Nephron progenitor cell (in vitro differentiated cells): Measurements from ENCODE around the gene MPND.

Experiments
- DNase-seq: peaks from one replicate; pipeline ENCODE4 v3.0.0; 2021
- H3K27ac Mint-ChIP-seq: 2 replicates; pipeline ENCODE4 v1.8.0; 2021; ENCODE audit warnings: mild to moderate bottlenecking, moderate library complexity, mixed read lengths
- H3K27me3 Mint-ChIP-seq: 2 replicates; pipeline ENCODE4 v1.8.0; 2021; ENCODE audit warnings: mild to moderate bottlenecking, low read depth, mixed read lengths; ENCODE audit not compliant: poor library complexity
- H3K36me3 Mint-ChIP-seq: 2 replicates; pipeline ENCODE4 v1.8.0; 2021; ENCODE audit warnings: low read depth, mixed read lengths
- H3K4me1 Mint-ChIP-seq: 2 replicates; pipeline ENCODE4 v1.8.0; 2021; ENCODE audit warnings: mixed read lengths
- H3K4me3 Mint-ChIP-seq: 2 replicates; pipeline ENCODE4 v1.8.0; 2021; ENCODE audit warnings: mild to moderate bottlenecking, moderate library complexity, mixed read lengths
- H3K9me3 Mint-ChIP-seq: 2 replicates; pipeline ENCODE4 v1.8.0; 2021; ENCODE audit warnings: mild to moderate bottlenecking, moderate library complexity, mixed read lengths
- TF ChIP-seq, protein P1 (sequence below): fragments of 200-600 bp; sonication (generic); IDR thresholded peaks from 2 replicates; pipeline ENCODE4 v1.5.0; 2021; ENCODE audit warnings: antibody characterized with exemption

MPND gene

DNA sequence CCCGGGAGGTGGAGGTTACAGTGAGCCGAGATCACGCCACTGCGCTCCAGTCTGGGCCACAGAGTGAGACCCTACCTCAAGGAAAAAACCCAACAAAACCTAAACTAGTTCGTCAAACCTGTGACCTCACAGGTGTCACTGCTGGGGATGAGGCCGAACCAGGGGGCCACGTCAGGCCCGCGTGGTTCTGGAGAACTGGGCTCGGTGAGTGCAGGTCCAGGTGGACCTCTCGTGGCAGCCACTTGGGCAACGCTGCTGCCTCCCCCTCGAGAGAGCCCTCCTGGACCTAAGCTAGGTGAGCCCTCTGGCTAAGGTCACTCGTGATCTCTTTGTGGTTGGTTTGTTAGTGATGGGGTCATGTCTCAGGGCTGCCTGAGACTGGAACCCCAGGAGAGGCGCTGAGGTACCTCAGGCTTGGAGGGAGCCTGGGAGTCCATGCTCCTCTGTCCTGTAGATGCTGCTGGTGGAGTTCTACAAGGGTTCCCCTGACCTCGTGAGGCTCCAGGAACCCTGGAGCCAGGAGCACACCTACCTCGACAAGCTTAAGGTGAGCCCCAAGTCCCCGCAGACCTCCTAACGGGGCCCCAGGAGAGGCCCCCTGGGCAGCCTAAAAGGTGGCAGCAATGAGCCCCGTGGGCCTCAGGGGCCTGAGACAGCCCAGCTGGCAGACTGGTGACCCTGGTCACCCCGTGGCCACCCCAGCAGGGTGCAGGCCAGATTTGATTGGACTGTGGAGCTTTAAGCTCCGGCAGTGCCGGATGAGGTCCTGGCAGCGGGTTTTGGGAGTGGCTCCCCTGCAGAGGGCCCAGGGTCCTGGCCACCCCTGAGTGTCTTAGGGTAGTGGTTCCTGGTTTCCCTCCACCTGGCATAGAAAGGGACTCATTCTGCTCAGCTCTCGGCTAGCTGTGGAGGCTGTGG, 15.6 kb downstream of the MPND start:
- H3K4me1 Mint-ChIP-seq = peaks cover 13% of the 10 kb centered on the region
- H3K36me3 Mint-ChIP-seq = peaks cover 5% of the 10 kb centered on the region
- no peak overlapping the region for H3K4me3 Mint-ChIP-seq
- H3K27me3 Mint-ChIP-seq = no peaks in the 10 kb centered on the region
- no peaks in the 10 kb centered on the region for H3K9me3 Mint-ChIP-seq
- no peak for DNase-seq
- TF ChIP-seq, protein P1, sequence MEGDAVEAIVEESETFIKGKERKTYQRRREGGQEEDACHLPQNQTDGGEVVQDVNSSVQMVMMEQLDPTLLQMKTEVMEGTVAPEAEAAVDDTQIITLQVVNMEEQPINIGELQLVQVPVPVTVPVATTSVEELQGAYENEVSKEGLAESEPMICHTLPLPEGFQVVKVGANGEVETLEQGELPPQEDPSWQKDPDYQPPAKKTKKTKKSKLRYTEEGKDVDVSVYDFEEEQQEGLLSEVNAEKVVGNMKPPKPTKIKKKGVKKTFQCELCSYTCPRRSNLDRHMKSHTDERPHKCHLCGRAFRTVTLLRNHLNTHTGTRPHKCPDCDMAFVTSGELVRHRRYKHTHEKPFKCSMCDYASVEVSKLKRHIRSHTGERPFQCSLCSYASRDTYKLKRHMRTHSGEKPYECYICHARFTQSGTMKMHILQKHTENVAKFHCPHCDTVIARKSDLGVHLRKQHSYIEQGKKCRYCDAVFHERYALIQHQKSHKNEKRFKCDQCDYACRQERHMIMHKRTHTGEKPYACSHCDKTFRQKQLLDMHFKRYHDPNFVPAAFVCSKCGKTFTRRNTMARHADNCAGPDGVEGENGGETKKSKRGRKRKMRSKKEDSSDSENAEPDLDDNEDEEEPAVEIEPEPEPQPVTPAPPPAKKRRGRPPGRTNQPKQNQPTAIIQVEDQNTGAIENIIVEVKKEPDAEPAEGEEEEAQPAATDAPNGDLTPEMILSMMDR = no peak
- no peak overlapping the region for H3K27ac Mint-ChIP-seq

DNA sequence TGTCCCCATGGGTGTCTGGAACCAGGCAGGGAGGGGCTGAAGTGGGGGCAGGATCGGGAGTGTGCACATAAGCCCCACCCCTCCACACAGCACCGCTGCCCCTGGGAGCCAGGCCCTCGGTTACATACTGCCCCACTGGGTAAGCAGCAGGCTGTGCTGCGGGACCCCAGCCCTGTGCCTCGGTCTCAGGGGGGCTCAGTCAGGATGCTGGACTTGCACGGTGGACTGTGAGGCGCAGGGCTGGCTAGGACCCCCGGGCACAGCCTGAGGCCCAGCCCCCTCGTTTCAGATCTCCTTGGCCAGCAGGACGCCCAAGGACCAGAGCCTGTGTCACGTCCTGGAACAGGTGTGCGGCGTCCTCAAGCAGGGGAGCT, 16.3 kb downstream of the MPND start:
- no peak overlapping the region for H3K4me3 Mint-ChIP-seq
- DNase-seq = no peak
- no peaks in the 10 kb centered on the region for H3K9me3 Mint-ChIP-seq
- TF ChIP-seq, protein P1 = no peak
- H3K27ac Mint-ChIP-seq = no peak overlapping the region
- H3K4me1 Mint-ChIP-seq = peaks cover 13% of the 10 kb centered on the region
- peaks cover 5% of the 10 kb centered on the region for H3K36me3 Mint-ChIP-seq
- H3K27me3 Mint-ChIP-seq = no peaks in the 10 kb centered on the region

DNA sequence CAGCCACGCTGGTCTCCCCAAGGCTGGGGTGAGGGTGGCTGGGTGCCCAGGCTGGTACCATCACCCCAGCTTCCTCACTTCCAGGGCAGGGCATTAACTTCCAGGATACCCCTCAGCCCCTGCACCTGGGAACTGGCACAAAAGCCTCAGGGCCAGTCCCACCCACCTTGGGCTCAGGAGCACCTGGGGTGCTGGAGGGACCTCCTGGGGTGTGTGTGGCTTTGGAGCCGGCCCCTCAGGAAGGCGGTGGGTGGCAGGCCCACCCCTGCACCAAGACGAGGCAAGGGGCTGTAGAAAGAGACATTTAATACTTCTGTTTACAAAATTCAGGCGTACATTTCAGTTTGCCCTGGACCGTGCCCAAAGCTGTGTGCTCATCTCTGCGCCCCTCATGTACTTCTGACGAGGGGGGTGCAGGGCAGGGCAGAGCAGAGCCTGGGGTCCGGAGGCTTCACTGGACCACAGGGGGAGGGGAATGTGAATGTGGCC, 16.8 kb downstream of the MPND start:
- H3K36me3 Mint-ChIP-seq = peaks cover 5% of the 10 kb centered on the region
- H3K27ac Mint-ChIP-seq = peak overlapping the region; percentile 90
- TF ChIP-seq, protein P1 = no peak
- H3K9me3 Mint-ChIP-seq = no peaks in the 10 kb centered on the region
- no peaks in the 10 kb centered on the region for H3K27me3 Mint-ChIP-seq
- peaks cover 13% of the 10 kb centered on the region for H3K4me1 Mint-ChIP-seq
- no peak overlapping the region for H3K4me3 Mint-ChIP-seq
- DNase-seq = no peak

DNA sequence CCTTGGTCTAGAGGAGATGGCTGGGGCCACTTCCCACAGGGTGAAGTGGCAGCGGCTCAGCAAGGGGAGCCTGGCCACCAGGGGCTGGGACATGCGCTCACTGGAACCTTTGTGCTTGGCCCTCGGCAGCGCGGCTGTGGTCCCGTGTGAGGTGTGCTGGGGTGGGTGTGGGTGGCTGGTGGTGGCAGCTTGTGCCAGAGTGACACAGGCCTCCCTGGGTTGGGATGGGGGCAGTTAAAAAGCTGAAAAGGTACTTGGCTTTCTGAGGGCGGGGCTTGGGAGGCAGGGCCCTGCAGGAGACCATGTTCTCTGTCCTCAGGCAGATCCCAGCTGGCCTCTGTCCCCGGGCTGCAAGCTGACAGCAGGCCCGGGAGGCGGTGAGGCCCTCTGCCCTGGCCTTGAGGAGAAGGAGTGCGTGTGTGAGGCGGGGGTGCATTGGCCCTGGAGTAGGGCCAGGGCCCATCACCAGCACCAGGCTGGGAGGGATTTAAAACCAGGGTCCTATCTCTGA, 17.3 kb downstream of the MPND start:
- H3K27me3 Mint-ChIP-seq = no peaks in the 10 kb centered on the region
- no peak overlapping the region for H3K4me3 Mint-ChIP-seq
- no peak for DNase-seq
- peaks cover 5% of the 10 kb centered on the region for H3K36me3 Mint-ChIP-seq
- TF ChIP-seq, protein P1 = no peak
- H3K4me1 Mint-ChIP-seq = peaks cover 13% of the 10 kb centered on the region
- peak overlapping the region; percentile 90 for H3K27ac Mint-ChIP-seq
- H3K9me3 Mint-ChIP-seq = no peaks in the 10 kb centered on the region

DNA sequence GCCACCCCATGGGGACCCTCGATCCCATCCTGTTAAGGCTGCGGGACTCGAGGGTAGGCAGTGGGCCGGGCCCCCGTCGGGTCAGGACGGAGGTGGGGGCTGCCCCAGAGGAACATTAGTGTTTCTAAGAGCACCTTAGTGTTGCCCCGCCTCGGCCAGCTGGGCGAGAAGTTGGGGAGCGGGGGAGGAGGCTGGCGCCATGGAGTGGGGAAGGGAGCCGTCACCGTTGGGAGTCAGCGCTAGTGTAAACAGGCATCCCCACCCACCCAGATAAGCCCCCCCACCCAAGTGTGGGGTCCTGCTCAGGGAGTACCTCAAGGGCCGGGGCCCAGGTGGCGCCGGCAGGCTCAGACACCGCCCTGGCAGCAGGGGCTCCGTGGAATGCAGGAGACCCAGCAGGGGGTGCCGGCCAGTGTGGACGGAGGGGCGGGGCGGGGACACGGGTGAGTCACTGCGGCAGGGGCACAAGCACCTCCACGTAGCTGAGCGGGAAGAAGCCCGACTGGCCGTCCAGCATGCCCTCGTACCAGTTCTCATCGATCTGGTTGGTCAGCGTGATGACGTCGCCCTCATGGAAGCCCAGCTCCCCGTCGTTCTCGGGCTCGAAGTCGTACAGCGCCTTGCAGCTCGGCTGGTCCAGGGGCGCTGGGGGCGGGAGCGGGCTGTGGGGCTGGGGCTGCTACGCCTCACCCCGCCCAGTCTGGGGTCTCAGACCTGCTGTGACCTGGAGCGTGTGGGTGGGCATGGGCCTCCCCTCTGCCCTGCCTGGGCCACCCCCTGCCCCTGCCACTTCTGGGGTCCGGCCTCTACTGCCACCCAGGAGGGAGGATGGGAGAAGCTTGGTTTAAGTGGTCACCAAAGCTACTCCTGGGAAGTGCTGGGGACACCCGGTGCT, 18.0 kb downstream of the MPND start:
- peaks cover 13% of the 10 kb centered on the region for H3K4me1 Mint-ChIP-seq
- no peak overlapping the region for H3K27ac Mint-ChIP-seq
- no peaks in the 10 kb centered on the region for H3K9me3 Mint-ChIP-seq
- H3K36me3 Mint-ChIP-seq = peaks cover 5% of the 10 kb centered on the region
- TF ChIP-seq, protein P1 = no peak
- H3K4me3 Mint-ChIP-seq = no peak overlapping the region
- no peak for DNase-seq
- no peaks in the 10 kb centered on the region for H3K27me3 Mint-ChIP-seq
